GM18517 (cell line): ENCODE data around the gene CDC34.
A peak's percentile ranks its signal among the peaks of the same experiment; 100 is the strongest.

ENCODE experiments used
- ATAC-seq: cut with Tn5 transposase; IDR thresholded peaks from one replicate; pipeline ENCODE4 v1.9.1; 2021; ENCODE audit warnings: mild to moderate bottlenecking, moderate library complexity; ENCODE audit not compliant: unreplicated experiment

Gene CDC34

GRCh38 chr19:540867-541637 lies 9.5 kb downstream of the CDC34 start:
- ATAC-seq = no peak

- no peak for ATAC-seq
Observed at GRCh38 chr19:541699-542098, 10.1 kb downstream of the CDC34 start.

DNA sequence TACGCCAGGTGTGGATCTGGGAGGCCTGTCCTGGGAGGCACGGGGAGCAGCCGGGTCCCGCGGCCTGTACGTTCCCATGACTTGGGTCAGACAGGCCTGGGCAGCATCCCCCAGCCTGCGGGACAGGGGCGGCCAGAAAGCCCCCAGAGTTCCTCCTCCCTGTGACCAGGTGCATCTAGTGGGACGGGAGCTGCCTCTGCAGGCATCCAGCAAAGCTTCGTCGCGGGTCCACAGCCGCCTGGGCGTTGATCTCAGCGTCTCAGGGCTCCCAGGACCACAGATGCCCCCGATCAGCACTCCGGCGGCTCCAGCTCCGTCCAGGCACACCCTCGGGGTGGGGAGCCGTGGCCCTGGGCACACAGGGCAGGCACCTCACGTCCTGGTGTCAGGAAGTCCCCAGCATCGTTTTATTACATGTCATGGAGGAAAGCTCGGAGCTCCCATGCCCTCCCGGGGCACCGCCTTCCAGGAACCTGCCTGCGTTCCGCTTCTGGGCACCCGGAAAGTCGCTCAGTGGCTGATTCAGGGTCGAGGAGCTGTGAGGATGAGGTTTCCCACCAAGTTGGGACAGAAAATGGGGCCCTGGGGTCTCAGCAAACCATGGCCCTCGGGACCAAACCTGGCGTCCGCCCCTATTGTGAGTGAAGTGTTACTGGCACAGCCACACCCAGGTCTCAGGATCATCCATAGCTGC lies 10.8 kb downstream of the CDC34 start:
- ATAC-seq = no peak

DNA sequence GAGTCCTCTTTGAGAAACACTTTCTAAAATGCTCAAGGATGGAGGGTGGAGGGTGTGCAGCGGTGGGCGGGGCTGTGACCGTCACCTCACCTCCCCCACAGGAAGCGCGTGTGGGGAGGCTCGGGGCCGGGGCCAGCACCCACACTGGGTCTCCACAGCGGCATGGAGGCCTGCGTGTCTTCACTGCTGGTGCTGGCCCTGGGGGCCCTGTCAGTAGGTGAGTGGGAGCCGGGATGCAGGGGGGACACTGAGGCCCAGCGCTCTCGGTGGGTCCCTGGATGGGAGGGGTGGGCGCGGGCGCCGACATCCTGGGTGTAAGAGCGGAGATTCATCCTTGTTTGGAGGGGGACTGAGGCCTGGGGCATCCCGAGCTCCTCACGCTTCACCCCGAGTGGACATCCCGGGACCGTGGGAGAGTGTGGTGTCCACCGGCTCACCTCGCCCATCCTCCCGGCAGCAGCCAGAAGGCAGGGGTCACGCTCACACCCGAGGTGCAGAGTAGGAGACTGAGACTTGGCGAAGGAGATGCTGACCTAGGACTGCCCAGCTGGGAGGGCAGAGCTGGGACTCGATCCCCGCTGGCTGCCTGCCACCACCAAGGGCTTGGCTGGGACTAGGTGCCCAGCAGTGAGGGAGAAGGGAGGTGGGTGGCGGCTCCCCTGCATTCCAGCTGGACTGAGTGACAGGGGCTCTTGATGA lies 12.5 kb downstream of the CDC34 start, which contains the start of gene GZMM:
GZMM (plus strand) TSS at position 144 of the 699 bp plus-strand sequence; CDS start at position 163, 19 bp downstream.
- no peak for ATAC-seq

DNA sequence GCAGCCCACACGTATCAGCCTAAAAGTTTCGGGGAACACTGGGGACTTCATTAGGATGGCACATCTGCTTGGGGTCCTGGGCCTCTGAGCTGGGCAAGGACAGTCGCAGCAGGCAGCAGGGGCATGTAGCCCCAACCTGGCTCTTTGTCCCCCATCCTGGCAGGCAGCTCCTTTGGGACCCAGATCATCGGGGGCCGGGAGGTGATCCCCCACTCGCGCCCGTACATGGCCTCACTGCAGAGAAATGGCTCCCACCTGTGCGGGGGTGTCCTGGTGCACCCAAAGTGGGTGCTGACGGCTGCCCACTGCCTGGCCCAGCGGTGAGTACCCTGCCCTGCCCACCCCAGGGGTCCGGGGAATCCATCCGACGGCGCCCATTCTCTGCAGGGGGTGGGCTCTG lies 15.6 kb downstream of the CDC34 start:
- ATAC-seq = no peak

GRCh38 chr19:547836-548720 lies 16.5 kb downstream of the CDC34 start:
- no peak for ATAC-seq

DNA sequence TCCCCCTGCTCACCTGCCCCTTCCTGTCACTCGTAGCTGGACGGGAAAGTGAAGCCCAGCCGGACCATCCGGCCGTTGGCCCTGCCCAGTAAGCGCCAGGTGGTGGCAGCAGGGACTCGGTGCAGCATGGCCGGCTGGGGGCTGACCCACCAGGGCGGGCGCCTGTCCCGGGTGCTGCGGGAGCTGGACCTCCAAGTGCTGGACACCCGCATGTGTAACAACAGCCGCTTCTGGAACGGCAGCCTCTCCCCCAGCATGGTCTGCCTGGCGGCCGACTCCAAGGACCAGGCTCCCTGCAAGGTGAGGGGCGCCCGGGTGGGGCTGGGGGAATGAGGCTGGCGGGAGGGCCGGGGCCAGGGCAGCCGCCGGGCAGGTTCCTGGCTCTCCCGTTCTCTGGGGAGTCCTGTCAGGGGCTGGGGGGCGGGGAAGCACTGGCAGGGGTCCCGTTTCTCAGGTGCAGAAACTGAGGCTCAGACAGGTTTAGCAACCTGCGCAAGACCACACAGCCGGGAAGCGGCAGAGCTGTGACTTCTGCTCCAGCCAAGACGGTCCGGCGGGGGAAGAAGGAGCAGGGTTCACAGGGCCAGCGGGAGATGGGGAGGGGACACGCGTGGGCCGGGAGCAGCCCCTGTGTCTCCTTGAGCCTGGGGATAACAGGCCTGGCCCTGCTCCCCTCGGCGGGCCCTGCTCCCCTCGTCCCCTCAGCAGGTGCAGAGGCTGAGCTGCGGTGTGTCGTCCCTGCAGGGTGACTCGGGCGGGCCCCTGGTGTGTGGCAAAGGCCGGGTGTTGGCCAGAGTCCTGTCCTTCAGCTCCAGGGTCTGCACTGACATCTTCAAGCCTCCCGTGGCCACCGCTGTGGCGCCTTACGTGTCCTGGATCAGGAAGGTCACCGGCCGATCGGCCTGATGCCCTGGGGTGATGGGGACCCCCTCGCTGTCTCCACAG lies 17.6 kb downstream of the CDC34 start:
- no peak for ATAC-seq

GRCh38 chr19:554817-555216 lies 23.3 kb downstream of the CDC34 start:
- ATAC-seq = no peak

DNA sequence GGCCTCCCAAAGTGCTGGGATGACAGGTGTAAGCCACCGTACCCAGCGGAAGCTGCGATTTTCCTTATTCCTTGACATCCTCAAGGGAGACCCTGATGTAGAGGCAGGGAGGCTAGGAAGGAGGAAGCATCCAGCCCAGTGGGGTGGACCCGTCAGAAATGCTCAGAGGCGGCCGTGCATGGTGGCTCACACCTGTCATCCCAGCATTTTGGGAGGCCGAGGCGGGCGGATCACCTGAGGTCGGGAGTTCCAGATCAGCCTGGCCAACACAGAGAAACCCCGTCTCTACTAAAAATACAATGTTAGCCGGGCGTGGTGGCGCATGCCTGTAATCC lies 23.9 kb downstream of the CDC34 start:
- ATAC-seq = no peak

DNA sequence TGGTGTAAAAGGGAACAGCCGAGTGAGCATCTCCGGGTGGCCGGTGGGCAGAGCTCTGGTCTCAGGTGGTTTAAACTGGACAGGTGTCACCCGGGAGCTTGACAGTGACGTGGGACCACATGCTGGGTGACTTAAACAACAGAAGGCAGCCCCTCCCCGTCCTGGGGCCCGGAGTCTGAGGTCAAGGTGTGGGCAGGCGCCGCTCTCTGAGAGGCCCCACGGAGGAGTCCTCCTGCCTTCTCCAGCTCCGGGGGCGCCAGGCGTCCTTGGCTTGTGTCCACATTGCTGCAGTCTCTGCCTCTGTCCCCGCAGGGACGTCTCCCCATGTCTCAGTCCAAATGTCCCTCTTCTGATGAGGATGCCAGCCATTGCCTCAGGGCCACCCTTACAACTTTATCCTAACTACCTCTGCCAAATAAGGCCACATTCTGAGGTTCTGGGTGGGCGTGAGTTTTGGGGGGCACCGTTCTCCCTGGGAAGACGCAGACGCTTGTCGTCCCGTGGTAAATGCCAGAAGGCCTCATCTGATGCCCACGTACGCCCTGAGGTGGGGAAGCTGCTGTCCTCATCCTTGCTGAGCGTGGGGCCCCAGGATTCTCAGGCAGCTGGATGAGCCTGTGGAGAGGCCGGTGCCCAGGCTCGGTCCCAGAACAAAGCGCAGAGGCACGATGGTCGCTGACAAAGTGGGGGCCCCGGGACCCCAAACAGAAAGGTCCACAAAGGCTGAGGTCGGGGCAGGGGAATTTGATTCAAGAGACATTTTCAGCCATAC lies 25.2 kb downstream of the CDC34 start:
- ATAC-seq = no peak

- no peak for ATAC-seq
Observed at GRCh38 chr19:558770-559439, 27.3 kb downstream of the CDC34 start.

- ATAC-seq = no peak
Observed at GRCh38 chr19:560121-560520, 28.6 kb downstream of the CDC34 start.

DNA sequence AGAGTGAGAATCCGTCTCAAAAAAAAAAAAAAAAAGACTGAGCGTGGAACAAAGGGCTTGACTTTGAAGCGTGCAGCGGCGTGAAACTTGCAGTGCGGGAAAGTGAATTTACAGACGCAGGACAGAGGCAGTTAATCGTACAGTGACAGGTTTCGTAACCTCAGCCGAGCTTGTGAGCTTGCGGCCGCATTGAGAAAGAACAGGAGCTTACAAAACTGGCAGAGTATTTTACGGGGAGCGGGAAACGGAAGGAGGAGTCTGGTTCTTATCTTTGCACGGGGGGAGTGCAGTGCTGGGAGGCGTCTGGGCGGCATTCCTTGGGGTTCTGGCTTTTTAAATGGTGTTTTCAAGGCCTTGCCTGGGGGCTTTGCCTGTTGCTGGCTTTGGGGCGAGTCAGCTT lies 34.8 kb downstream of the CDC34 start:
- no peak for ATAC-seq

DNA sequence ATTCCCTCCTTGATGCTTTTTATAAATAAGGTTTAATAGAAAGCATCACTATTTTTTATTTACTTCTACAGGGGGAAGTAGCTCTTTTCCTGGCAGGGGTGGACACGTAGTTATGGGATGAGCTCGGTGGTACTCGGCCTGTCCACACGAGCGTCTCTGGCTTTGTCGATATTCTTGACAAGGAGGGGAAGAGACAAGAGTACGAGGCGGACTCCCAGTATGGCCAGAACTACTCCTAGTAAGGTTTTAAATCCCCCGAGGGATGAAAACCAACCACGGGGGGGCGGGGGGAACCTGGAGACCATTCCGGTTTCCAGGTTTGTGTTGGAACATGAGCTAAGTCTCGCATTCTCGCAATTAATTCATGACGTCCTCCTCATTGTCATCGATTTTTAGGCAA lies 35.3 kb downstream of the CDC34 start:
- ATAC-seq = no peak

DNA sequence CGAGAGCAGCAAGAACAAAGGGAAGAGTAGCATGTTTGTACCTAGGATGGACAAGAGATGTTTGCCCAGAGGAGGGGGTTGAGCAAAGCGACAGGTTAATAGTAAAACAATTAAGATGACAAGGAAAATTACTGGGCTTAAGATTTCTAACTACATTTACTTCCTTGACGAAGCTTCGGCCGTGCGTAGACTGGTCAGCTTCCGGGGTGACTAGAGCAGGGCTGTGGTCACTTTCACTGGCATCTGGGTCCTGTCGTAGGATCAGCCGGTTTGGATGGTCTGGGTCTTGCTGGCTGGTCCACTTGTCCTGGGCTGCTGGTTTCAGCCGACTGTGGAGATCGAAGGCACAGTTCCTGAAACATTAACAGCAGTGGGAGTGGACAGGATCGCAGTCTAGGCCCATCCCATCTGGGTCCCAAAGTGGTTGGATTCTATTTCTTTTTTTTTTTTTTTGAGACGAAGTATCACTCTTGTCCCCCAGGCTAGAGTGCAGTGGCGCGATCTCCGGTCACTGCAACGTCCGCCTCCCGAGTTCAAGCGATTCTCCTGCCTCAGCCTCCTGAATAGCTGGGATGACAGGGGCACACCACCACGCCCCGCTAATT lies 35.8 kb downstream of the CDC34 start:
- ATAC-seq = no peak

GRCh38 chr19:570251-570686 lies 38.7 kb downstream of the CDC34 start:
- no peak for ATAC-seq

GRCh38 chr19:570937-571565 lies 39.5 kb downstream of the CDC34 start:
- ATAC-seq = no peak

DNA sequence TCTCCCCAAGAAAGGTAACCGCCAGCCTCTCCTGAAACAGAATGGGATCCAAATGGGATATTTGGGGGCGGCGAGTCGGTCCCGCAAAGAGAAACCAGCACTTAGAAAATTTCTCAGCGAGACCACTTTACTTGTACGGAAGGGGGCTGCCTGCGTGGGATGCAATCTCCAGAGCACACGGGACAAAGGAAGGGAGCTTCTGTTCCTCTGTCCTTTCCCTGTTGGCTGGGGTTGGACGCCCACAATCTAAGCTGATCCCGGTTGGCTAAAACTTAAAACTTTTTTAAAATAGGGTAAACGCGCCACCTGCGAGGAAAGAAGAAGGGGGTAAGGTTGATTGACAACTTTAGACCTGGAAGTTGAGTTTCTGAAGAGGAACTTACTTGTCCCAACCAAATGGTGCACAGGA lies 40.0 kb downstream of the CDC34 start:
- ATAC-seq = peak; percentile 5
